AG04450 (cell line): ENCODE results near the gene CNPY2. TPM values are rescaled to one million over a fixed set of nuclear protein-coding genes. Genes with fewer than 3 reads are reported as not detected.

Experiments used
- CTCF ChIA-PET: fragments of 300-600, 350-600 bp; formaldehyde crosslinking; extraction: SDS; loops from one replicate; lab custom pipeline; 2022; ENCODE audit warnings: antibody characterized with exemption, inconsistent platforms; lab: Charles Lee
- POLR2A ChIA-PET: fragments of 350-600 bp; formaldehyde crosslinking; extraction: SDS; loops from one replicate; lab custom pipeline; 2021; ENCODE audit warnings: antibody characterized with exemption, inconsistent platforms; lab: Yijun Ruan, JAX
- DNase-seq: peaks from one replicate; pipeline ENCODE4 v3.0.0-alpha.2; 2011; ENCODE audit warnings: low read depth, low spot score
- H3K27ac ChIP-seq: one replicate; pipeline ENCODE4 v1.5.1; 2012; ENCODE audit warnings: low read depth, low read length, control low read depth
- H3K27me3 ChIP-seq: one replicate; pipeline ENCODE4 v1.6.0; 2012; ENCODE audit warnings: low read length; ENCODE audit not compliant: control insufficient read depth, insufficient read depth
- H3K4me3 ChIP-seq: 2 replicates; pipeline ENCODE4 v1.5.1; 2011; ENCODE audit warnings: mild to moderate bottlenecking, low read depth, low read length, control low read depth
- H3K9me3 ChIP-seq: 2 replicates; pipeline ENCODE4 v1.5.1; 2012; ENCODE audit warnings: low read length; ENCODE audit not compliant: control insufficient read depth, insufficient read depth
- polyA minus RNA-seq: library from RNA; depleted of rRNA, polyadenylated mRNA; stranded (reverse); fragments of >200 nt; gene quantifications from 2 replicates; pipeline ENCODE4 v1.2.3, GENCODE V29; 2011; rRNA and poly(A)+ RNA removed
- polyA plus RNA-seq: library from polyadenylated mRNA; depleted of rRNA; stranded (reverse); fragments of >200 nt; gene quantifications from 2 replicates; pipeline ENCODE4 v1.2.3, GENCODE V29; 2011; rRNA removed
- TF ChIP-seq, protein P1 (sequence below): IDR thresholded peaks from 2 replicates; pipeline ENCODE4 v1.5.1; 2011; ENCODE audit warnings: low read depth, low read length, control low read depth, inconsistent platforms

Gene CNPY2
- 186 and 194 TPM in 2 replicates for polyA plus RNA-seq
- polyA minus RNA-seq: 45.0 and 55.6 TPM in 2 replicates

DNA sequence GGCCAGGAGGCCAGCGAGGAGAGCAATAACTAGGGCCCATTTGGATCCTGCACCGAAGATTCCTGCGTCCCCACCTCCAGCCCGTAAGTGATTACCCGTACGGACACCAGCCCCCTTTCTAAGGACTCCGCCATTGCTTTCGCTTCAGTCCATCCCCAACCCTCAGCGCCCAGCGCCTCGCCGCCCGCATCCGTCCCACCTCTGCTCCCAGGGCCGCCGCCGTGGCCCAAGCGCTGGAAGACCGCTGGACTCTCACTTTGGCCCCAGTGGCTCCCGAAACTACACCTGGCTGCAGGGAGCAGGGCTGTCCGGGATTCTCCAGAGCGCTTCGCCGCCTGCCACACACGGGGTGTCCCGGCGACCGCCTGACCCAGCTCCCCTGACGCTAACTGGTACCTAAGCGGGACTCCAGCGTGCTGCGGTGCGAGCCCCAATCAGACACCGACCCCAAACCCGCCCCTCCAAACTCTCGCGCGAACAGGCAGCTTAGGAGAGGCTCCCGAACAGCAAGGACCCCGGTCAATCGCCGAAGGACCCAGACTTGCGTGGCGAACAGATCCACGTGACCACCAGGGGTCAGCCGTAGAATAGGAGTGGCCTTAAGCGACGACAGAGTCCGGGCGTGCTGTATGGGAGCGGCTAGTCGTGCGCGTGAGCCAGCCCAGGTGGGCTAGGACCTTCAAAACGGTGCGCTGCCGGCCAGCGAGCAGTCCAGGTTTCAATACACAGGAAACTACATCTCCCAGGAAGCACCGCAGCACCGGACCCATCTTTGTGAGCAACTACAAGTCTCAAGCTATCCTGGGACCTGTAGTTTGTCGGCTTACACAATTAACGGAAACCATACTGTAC lies at the start of gene CNPY2:
Gene CNPY2 (minus strand): TSS at position 367 of the 852 bp plus-strand sequence. CDS start 771 bp downstream, outside the sequence.
- DNase-seq: peak; percentile 88
- peak within 1 kb of the TSS; percentile 92 for H3K27ac ChIP-seq
- POLR2A ChIA-PET: interaction anchor here (0.7 to 2.8 kb wide), 18 partner anchors 9 to 321 kb away, joined by 3 to 21 read pairs (median 6); partner anchors contain the start of genes CS, IL23A, PAN2 and RNF41
- CTCF ChIA-PET: interaction anchor here (0.6 to 3.1 kb wide), 6 partner anchors 9 to 441 kb away, joined by 3 to 16 read pairs (median 4); no protein-coding TSS in a partner anchor
- no peaks in the 10 kb centered on the region; the same call in 1 of the 2 replicates for H3K9me3 ChIP-seq
- H3K27me3 ChIP-seq: no peaks in the 10 kb centered on the region
- TF ChIP-seq, protein P1, sequence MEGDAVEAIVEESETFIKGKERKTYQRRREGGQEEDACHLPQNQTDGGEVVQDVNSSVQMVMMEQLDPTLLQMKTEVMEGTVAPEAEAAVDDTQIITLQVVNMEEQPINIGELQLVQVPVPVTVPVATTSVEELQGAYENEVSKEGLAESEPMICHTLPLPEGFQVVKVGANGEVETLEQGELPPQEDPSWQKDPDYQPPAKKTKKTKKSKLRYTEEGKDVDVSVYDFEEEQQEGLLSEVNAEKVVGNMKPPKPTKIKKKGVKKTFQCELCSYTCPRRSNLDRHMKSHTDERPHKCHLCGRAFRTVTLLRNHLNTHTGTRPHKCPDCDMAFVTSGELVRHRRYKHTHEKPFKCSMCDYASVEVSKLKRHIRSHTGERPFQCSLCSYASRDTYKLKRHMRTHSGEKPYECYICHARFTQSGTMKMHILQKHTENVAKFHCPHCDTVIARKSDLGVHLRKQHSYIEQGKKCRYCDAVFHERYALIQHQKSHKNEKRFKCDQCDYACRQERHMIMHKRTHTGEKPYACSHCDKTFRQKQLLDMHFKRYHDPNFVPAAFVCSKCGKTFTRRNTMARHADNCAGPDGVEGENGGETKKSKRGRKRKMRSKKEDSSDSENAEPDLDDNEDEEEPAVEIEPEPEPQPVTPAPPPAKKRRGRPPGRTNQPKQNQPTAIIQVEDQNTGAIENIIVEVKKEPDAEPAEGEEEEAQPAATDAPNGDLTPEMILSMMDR: no peak
- peak within 1 kb of the TSS; percentile 96 for H3K4me3 ChIP-seq

DNA sequence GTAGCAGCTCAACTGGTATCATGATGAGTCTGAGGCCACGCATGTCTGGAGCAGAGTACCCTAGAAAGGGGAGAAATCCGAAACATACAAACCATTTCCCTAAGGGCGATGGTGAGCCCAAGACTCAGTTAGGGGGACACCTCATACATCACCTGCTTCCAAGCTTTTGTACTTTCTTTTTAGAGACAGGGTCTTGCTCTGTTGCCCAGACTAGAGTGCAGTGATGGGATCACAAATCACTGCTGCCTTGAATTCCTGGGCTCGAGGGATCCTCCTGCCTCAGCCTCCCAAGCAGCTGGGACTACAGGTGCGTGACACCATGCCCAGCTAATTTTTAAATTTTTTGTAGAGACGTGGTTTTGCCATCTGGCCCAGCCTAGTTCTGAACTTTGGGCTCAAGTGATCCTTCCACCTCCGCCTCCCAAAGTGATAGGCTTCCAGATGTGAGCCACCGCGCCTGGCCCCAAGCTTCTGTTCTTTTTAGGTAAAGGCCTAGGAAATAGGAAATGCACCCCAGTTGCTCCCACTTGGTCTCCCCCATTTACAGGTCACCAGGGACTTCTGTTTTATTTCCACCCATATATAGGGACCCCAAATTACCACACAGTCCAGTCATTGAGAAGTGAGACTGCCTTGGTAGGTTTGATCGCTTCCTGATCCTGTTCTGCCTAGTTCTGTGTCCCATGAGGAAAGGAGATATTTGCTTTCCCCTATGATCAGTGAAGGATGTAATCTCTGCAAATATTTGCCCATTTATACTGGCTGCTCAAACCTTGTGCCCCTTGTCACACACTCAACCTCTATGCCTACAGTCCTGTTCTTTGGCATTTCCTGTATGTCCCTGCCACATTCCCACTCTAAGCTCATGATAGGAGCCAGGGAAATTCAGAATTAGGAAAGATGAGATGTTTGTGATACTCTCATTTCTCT lies 46.6 kb upstream of the CNPY2 start, which contains the start of gene APOF:
Gene APOF (minus strand): TSS at position 728 of the 930 bp plus-strand sequence. CDS start 112 bp downstream, at position 616.
- Histone ChIP-seq H3K27me3 (peaks cover 3% of the 10 kb centered on the region), H3K9me3 (no peaks in the 10 kb centered on the region), H3K27ac (no peak within 1 kb of the TSS), H3K4me3 (no peak within 1 kb of the TSS)
- CTCF ChIA-PET: no interaction called here
- POLR2A ChIA-PET: no interaction called here
- TF ChIP-seq, protein P1: no peak
- no peak for DNase-seq

DNA sequence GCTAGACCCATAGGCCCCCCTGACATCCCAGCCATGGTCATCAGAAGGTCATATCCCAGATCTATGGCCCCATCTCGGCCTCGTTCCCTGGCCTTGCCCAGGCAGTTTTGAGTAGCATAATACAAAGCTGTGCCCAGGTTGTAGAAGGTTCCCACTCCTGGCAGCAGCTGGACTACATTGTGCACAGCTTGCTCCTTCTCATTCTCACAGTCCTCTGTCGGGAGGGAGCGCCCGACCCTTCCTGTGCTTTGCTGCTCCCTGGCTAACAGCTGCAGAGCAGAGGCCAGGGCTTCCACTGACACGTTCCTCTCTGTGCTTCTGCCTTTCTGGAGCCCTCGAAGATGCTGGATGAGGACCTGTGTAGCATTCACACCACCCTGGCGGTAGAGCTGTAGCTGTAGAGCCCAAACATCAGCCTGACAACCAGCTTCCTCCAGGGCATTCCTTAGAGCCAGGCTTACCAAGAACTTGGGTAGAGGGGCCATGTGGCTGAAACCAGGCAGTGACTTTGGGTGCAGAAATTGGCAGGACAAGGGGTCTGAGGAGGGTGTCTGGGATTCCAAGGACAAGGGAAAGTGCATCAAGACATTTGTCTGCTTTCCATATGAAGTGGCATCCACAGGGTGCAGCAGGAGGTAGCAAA lies 45.8 kb upstream of the CNPY2 start:
- Histone ChIP-seq H3K27ac (no peak overlapping the region), H3K27me3 (peaks cover 3% of the 10 kb centered on the region), H3K9me3 (no peaks in the 10 kb centered on the region), H3K4me3 (no peak overlapping the region)
- CTCF ChIA-PET: no interaction called here
- TF ChIP-seq, protein P1: no peak
- POLR2A ChIA-PET: no interaction called here
- DNase-seq: no peak

DNA sequence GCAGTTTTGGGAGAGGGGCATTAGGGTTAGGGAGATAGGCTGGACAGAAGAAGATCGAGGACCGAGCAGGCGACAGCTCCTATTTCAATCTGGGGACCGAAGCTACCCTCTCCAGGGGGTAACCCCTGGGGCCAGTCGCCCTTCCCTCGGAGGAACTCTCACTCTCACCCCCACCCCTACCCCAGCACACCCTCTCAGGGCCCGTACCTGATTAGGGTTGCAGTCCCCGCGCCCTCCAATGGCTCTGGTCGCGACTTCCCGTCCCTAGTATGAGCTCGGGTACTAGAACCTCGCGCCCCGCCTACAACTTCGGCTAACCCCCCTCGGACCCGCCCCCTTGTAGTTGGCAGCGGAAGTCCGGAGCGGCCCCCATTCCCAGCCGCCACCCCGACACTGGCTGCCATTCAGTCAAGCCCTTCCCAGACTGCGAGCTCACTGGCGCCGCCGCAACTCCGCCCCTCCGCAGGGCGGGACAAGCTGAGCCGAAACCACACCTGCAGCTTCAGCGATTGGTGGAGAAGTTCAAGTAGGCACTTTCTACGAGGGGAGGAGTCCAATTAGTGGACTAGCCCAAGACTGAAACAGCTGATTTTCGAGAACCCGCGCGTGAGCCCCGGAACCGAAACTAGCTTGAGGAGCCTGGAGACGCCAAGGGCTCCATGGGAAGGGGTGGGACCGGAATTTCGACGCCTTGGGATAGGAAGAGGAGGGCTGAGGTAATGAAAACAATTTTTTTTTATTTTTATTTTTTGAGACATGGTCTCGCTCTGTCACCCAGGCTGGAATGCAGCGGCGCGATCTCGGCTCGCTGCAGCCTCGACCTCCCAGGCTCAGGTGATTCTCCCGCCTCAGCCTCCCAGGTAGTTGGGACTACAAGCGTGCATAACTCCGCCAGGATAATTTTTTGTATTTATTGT lies 44.3 kb upstream of the CNPY2 start, which contains the start of gene STAT2:
Gene STAT2 (minus strand): TSS at position 257 of the 917 bp plus-strand sequence. CDS start 3,536 bp downstream, outside the sequence.
- TF ChIP-seq, protein P1: no peak
- H3K27me3 ChIP-seq: no peaks in the 10 kb centered on the region
- POLR2A ChIA-PET: interaction anchor here (0.6 to 3.2 kb wide), 22 partner anchors 9 to 629 kb away, joined by 3 to 21 read pairs (median 4); partner anchors contain the start of genes CNPY2, CS, GLS2 and PA2G4

More for the DNA sequence above, 44.3 kb upstream of the CNPY2 start, which contains the start of gene STAT2:
- CTCF ChIA-PET: interaction anchor here (0.8 to 4.0 kb wide), 6 partner anchors 14 to 277 kb away, joined by 3 to 54 read pairs (median 4); partner anchors contain the start of gene ZC3H10
- Histone ChIP-seq H3K27ac (peak within 1 kb of the TSS; percentile 94), H3K4me3 (peak within 1 kb of the TSS; percentile 98), H3K9me3 (no peaks in the 10 kb centered on the region)
- DNase-seq: peak; percentile 100
